KOPT-K1 (cell line): ENCODE measurements around the gene GAGE10.

Experiments
- H3K27ac ChIP-seq: fragments of 200-600 bp; sonication (generic); 2 replicates; pipeline ENCODE4 v1.5.1; 2016; ENCODE audit warnings: antibody characterized with exemption, mild to moderate bottlenecking, low read depth, low read length; ENCODE audit not compliant: poor library complexity, severe bottlenecking
- H3K36me3 ChIP-seq: fragments of 200-600 bp; sonication (generic); 2 replicates; pipeline ENCODE4 v1.5.1; 2017; ENCODE audit warnings: antibody characterized with exemption, mild to moderate bottlenecking, low read length, moderate library complexity; ENCODE audit not compliant: insufficient read depth
- H3K9me3 ChIP-seq: fragments of 200-600 bp; sonication (generic); 2 replicates; pipeline ENCODE4 v1.5.1; 2017; ENCODE audit warnings: antibody characterized with exemption, low read length, mild to moderate bottlenecking; ENCODE audit not compliant: insufficient read depth, poor library complexity, severe bottlenecking

Gene GAGE10

DNA sequence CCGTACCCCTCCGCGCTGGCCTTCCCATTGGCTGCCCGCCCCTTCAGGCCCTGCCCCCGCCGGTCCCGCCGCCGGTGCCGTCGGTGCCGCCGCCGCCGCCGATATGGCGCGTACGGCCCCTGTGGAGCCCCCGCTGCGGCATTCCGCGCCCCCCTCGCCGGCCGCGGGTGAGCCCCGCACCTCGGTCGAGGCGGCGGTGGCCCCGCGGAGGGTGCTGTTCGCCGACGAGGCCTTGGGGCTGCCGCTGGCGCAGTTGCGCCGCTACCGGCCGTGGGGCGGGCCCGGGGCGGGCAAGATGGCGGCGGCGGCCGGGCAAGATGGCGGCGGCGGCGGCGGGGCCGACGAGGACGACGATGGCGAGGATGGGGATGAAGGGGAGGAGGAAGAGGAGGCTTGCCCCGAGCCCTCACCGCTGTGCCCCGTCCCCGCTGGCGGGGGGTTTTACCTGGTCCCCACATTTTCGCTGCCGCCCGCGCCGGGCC is 33.6 kb upstream of the GAGE10 start, which contains the start of gene PPP1R3F:
TSS of gene PPP1R3F (plus strand) at position 27 of the 482 bp plus-strand sequence. CDS start at position 104, 77 bp downstream.
- Histone ChIP-seq H3K9me3 (no peaks in the 10 kb centered on the region), H3K27ac (peak within 1 kb of the TSS; percentile 94), H3K36me3 (no peaks in the 10 kb centered on the region)

DNA sequence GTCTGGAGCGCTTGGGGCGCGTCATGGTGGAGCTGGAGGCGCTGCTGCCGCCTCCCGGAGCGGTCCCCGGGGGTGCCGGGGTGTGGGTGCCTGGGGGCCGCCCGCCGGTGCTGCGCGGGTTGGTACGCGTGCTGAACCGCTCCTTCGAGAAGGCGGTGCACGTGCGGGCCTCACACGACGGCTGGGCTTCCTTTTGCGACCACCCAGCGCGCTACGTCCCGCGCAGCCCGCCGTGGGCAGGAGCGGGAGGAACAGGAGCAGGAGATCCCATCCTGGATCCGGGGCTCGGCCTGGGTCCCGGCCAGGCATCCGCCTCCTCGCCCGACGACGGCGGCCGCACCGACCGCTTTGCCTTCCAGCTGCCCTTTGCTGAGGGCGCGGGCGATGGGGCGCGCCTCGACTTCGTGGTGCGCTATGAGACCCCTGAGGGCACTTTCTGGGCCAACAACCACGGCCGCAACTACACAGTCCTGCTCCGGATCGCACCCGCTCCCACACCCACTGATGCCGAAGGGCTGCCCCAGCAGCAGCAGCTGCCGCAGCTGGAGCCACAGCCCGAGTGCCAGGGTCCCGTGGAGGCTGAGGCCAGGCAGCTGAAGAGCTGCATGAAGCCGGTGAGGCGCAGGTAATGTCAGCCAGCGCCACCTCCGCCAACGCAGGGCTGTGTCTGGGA is 33.1 kb upstream of the GAGE10 start:
- H3K27ac ChIP-seq: peak overlapping the region; percentile 94
- H3K36me3 ChIP-seq: no peaks in the 10 kb centered on the region
- no peaks in the 10 kb centered on the region for H3K9me3 ChIP-seq

- Histone ChIP-seq H3K36me3 (no peaks in the 10 kb centered on the region), H3K9me3 (no peaks in the 10 kb centered on the region), H3K27ac (no peak overlapping the region)
Measured at GRCh38 chrX:49271341-49271740, 32.1 kb upstream of the GAGE10 start.

DNA sequence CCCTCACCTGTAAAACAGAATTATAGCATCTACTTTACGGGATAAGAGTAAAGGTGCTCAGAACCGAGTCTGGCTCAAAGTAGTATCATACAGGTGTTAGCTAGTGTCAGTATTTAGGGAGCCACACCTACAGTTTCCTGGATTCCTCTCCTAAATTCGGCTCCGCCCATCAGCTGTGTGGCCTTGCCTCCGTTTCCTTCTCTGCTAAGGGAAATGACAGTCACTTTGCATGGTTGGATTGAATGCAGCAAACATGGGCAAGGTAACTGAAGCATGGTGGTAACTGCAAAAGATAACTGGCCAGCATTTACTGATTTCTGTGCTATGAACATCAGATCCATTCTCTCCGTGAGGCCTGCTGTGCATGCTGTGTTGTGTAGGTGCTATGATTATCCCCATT is 31.0 kb upstream of the GAGE10 start:
- no peaks in the 10 kb centered on the region for H3K36me3 ChIP-seq
- no peaks in the 10 kb centered on the region for H3K9me3 ChIP-seq
- no peak overlapping the region for H3K27ac ChIP-seq

- H3K9me3 ChIP-seq: no peaks in the 10 kb centered on the region
- no peaks in the 10 kb centered on the region for H3K36me3 ChIP-seq
- H3K27ac ChIP-seq: no peak overlapping the region
Measured at GRCh38 chrX:49273181-49273727, 30.2 kb upstream of the GAGE10 start.

GRCh38 chrX:49276207-49276606 is 27.2 kb upstream of the GAGE10 start:
- Histone ChIP-seq H3K9me3 (no peaks in the 10 kb centered on the region), H3K27ac (no peak overlapping the region), H3K36me3 (no peaks in the 10 kb centered on the region)

GRCh38 chrX:49276671-49277534 is 26.5 kb upstream of the GAGE10 start:
- Histone ChIP-seq H3K9me3 (no peaks in the 10 kb centered on the region), H3K27ac (no peak overlapping the region), H3K36me3 (no peaks in the 10 kb centered on the region)

DNA sequence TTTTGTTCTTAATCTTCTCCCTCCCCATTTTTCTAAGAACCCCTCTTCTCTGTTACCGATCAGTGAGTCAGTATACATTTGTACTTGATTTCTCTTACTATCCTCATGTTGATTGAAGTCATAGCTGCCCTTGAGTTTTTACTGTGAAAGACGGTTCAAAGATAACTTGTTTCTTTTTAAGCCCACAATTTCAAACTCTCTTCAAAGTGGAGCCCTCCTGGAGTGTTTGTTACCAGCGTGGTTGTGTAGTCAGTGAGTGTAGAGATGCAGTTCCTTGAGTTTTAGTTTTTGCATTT is 26.0 kb upstream of the GAGE10 start:
- Histone ChIP-seq H3K36me3 (no peaks in the 10 kb centered on the region), H3K27ac (no peak overlapping the region), H3K9me3 (no peaks in the 10 kb centered on the region)

GRCh38 chrX:49278081-49278480 is 25.4 kb upstream of the GAGE10 start:
- no peaks in the 10 kb centered on the region for H3K36me3 ChIP-seq
- H3K9me3 ChIP-seq: no peaks in the 10 kb centered on the region
- H3K27ac ChIP-seq: no peak overlapping the region

DNA sequence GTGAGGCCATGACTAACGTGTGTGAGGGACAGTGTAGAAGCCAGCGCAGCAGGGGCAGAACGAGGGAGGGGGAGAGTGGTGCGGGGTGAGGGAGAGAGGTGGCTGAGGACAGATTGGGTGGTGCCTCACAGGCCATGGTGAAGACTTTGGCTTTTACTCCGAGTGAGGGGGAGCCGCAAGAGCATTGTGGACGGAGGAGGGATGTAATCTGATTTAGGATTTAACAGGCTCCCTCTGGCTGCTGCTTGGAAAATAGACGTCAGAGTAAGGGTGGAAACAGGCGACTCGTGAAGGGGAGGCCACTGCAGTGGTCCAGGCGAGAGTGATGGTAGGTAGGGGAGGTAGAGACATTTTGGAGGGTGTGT is 20.8 kb upstream of the GAGE10 start:
- H3K36me3 ChIP-seq: no peaks in the 10 kb centered on the region
- no peaks in the 10 kb centered on the region for H3K9me3 ChIP-seq
- no peak overlapping the region for H3K27ac ChIP-seq

DNA sequence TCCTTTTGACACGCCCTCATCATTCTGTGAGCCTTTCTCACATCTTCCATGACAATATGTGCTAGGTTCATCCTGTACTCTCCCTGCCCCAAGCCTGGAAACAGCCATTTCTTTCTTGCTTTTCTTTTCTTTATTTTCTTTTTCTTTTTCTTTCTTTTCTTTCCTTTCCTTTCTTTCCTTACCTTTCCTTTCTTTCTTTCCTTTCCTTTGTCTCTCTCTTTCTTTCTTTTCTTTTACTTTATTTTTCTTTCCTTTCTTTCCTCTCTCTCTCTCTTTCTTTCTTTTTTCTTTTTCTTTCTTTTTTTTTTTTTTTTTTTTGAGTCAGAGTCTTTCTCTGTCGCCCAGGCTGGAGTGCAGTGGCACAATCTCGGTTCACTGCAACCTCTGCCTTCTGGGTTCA is 19.2 kb upstream of the GAGE10 start:
- Histone ChIP-seq H3K9me3 (no peaks in the 10 kb centered on the region), H3K27ac (no peak overlapping the region), H3K36me3 (no peaks in the 10 kb centered on the region)

DNA sequence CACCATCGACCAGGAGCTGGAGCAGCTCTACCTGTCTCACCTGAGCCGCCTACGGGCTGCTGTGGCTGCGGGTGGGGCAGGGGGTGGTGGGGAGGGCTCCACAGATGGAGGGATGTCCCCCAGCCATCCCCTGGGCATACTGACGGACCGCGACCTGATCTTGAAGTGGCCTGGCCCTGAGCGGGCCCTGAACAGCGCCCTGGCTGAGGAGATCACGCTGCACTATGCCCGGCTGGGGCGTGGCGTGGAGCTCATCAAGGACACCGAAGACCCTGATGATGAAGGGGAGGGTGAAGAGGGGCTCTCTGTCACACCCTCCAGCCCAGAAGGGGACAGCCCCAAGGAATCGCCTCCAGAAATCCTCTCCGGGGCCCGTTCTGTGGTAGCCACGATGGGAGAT is 17.3 kb upstream of the GAGE10 start:
- H3K36me3 ChIP-seq: no peaks in the 10 kb centered on the region
- H3K9me3 ChIP-seq: no peaks in the 10 kb centered on the region
- H3K27ac ChIP-seq: no peak overlapping the region

DNA sequence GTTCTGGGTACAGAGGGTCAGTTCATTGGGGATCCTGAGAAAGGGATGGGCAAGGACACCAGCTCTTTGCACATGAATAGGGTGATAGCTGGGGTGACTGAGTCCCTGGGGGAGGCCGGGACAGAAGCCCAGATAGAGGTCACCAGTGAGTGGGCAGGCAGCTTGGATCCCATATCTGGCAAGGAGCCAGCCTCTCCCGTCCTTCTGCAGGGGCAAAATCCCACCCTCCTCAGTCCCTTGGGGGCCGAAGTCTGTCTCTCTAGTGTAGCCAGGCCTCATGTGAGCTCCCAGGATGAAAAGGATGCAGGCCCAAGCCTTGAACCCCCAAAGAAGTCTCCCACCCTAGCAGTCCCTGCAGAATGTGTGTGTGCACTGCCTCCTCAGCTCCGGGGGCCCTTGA is 16.9 kb upstream of the GAGE10 start:
- H3K27ac ChIP-seq: no peak overlapping the region
- no peaks in the 10 kb centered on the region for H3K36me3 ChIP-seq
- H3K9me3 ChIP-seq: no peaks in the 10 kb centered on the region

- H3K27ac ChIP-seq: no peak overlapping the region
- H3K9me3 ChIP-seq: no peaks in the 10 kb centered on the region
- no peaks in the 10 kb centered on the region for H3K36me3 ChIP-seq
Measured at GRCh38 chrX:49287665-49288064, 15.8 kb upstream of the GAGE10 start.

DNA sequence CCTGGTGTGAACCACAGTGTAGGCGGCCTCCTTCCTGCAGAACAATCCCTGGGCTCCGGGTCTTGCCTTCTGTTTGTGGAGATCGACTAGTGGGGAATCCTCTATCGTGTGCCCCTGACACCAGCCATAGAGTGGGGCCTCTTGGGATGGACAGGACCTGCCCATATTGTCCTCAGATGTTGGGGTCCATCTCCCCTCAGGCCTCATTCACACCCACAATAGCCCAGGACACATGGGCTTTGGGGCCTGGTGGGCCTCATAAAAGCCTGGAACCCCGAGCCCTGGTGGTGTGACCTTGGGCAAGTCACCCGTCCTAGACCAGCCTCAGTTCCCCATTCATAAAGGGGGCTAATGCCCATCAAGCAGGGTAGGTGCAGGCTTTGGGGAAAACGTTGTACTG is 13.2 kb upstream of the GAGE10 start:
- Histone ChIP-seq H3K27ac (no peak overlapping the region), H3K36me3 (no peaks in the 10 kb centered on the region), H3K9me3 (no peaks in the 10 kb centered on the region)
